ENCODE data around the gene UBQLNL. TPM values are rescaled to one million over a fixed set of nuclear protein-coding genes. Genes with fewer than 3 reads are reported as not detected.

UBQLNL gene, protein sequence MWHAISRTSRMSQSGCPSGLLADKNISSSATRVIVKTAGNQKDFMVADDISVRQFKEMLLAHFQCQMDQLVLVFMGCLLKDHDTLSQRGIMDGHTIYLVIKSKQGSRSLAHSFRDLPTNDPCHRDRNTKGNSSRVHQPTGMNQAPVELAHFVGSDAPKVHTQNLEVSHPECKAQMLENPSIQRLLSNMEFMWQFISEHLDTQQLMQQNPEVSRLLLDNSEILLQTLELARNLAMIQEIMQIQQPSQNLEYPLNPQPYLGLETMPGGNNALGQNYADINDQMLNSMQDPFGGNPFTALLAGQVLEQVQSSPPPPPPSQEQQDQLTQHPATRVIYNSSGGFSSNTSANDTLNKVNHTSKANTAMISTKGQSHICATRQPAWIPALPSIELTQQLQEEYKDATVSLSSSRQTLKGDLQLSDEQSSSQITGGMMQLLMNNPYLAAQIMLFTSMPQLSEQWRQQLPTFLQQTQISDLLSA
- 1.5 TPM for total RNA-seq

DNA sequence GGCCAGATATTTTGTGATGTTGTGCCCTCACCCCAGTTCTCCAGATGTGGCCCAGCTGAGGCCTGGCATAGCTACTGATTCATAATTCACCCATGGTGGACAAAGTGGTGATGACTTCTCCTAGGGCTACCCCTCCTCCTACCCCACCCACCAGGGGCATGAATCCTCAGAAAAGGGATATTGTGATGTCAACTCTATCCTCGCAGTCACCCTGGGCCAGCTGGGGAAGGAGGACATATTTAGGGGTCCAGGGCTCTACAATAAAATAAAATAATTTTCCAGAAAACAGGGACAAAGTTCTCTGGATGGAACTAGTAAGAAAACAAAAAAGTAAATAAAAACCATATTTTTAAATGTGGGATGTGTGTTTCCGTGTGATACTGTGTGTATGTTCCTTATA is at the start of gene UBQLNL:
UBQLNL (minus strand) TSS at position 101 of the 400 bp plus-strand sequence. CDS start 258 bp downstream, outside the sequence.
- intact Hi-C loops (cut with DNase I), result no loop called here
- DNase-seq (ENCODE audit: low spot score), result no peak
- no peak for ATAC-seq

DNA sequence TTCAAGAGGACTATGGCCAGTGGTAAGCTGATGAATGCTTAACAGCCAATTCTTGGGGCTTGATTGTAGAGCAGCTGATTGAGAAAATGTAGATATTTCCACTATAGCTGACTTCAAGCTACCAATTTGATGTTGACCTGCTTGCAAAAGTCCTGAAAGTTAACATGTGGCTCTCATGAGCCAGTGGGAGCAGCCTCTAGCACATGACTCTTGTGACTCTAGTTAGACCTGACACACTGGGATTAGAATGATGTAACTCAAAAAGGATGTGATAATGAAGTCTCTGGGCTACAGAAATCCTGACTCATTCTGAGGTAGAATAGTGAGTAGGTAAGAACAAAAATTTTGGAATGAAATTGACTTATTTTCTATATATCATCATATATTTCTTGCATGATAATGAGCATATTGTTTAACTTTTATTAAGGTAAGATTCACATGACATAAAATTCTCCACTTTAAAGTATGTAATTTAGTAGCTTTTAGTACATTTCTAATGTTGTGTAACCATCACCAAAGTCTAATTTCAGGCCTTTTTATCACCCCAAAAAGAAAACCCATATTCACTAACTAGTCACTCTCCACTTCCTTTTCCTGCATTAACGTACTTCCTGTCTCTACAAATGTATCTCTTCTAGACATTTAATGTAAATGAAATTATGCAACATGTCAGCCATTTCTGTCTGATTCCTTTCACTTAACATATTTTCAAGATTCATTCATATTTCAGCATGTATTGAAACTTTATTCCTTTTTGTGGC is 47.9 kb upstream of the UBQLNL start:
- ATAC-seq (no peak), DNase-seq (ENCODE audit: low spot score) (no peak)
- intact Hi-C loops (cut with DNase I), result no loop called here

DNA sequence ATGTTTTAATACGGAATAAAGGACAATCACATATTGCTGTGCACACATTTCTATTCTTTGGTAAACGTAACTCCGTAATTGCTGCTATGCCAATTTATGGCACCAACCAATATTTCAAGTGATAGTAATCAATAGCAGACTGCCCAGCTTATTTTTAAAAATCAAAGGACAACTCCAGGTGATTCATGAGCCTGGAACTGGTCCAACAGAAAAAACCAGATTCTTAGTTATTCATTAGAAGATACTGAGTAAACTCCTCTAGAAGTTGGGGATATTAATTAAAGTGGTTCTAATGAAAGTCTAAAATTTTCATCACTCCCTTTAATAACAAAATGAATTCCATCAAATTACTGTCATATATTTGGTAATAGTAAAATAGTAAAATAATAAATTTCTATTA is 41.3 kb upstream of the UBQLNL start:
- no peak for DNase-seq (ENCODE audit: low spot score)
- ATAC-seq, result no peak
- intact Hi-C loops (cut with DNase I), result no loop called here

DNA sequence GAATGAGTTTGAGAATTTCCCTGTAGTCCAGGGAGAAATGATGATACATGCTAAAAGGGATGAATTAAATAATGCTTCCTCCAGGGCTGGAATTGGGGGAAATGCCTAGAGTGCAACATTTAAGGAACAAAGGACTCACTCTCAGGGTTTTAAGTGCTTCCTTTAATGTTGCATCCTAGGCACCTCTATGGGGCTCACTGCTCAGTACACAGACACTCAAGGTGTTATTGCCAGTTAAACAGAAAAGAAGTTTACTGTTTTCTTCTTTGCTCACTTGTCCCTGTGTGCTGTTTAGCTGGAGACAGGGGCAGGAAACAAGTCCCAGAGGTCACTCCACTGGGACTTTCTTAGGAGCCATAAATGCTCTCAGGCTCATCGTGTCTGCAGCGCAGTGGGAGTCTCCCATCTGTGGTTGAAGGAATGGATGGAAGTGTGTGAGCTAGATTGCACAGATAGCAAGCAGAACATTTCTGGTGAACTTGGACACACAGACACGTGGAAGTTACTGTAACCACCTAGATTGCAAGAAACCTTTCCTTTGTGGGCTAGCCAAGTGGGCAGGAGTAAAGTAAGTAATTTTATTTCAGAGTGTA is 40.2 kb upstream of the UBQLNL start:
- DNase-seq (ENCODE audit: low spot score) (no peak), ATAC-seq (no peak)
- intact Hi-C loops (cut with DNase I), result no loop called here

DNA sequence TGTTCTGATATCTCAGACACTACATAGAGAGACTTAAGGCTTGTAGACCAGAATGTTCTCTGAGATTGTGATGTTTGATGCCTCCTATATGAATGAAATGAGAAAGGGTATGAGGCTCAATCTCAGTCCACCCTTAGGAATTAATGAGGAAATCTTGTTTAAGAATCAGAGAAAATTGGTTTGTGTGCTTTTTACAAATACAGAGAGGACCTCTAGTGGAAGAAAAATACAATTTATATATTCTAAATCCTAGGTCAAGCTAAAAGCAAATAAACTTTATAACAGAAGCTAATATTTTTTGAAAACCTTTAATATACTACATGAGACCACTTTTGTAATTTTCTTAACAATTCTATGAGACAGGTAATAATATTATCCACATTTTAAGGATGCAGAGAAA is 36.8 kb upstream of the UBQLNL start:
- intact Hi-C loops (cut with DNase I), result no loop called here
- ATAC-seq, result no peak
- no peak for DNase-seq (ENCODE audit: low spot score)

DNA sequence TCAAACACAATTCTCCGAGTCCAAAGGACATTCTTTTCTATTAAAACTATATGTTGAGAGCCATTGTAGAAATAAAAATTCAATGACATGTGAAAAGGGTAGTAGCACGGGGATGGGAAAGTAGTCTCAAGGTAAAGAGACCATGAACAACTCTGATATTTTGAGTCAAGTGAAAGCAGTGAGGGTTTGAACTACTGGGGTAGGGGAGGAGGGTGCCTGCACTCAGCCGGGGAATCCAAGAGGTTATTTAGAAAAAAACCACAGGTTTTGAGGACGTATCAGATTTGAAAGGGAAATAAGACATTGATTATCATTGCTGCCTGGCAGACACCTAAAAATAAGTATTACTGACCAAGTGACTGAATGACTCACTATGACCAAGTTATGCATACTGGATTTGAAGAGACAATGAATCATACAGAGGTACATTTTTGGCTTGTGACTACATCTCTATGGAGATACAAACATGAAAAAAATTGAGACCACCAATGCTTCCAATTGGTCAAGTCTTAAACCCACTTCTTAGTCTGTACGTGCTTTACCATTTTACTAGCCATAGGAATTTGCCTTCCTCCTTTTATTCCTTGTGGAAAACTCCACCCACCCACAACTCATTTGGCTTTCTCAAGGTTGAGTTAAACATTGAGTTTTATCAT is 34.1 kb upstream of the UBQLNL start:
- ATAC-seq, result no peak
- DNase-seq (ENCODE audit: low spot score), result no peak
- intact Hi-C loops (cut with DNase I), result no loop called here

DNA sequence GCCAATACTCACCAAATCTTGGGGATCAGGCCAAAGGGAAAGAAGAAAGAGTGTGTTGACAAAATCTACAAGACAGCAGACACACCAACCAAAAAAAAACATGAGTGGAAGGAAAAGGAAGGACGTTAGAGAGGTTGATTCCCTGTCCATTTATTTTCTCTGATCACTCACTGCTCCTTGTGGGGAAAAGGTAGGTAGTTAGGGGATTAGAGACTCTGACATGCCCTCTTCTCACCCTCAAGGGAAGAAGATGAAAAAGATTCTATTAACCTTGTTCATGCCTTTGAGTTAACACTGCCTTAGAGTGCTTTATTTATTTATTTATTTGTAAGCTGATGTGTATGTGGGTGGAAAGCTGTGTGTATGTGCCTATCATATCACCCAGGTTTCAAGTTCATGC is 31.9 kb upstream of the UBQLNL start, which contains the start of gene OR52H1:
OR52H1 (minus strand) TSS at position 101 of the 400 bp plus-strand sequence. CDS start 3,035 bp downstream, outside the sequence.
- intact Hi-C loops (cut with DNase I), result no loop called here
- DNase-seq (ENCODE audit: low spot score) (no peak), ATAC-seq (no peak)

DNA sequence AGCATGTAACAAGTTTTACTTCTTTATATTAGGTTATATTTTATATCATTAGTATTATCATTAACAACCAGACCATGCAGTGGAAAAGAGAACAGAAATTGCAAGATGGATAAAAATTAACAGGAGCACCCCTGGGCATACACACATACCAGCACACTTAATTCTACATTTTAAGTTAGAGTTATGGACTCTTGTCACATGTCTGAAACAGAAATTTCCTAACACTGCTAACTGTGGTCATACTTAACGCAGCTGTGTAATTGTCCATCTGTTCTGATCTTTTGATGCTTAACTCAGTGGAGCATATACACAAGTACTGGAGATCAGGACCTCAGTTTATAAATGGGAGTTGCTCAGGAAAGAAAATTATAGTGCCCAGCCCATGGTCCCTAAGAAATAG is 31.5 kb upstream of the UBQLNL start:
- DNase-seq (ENCODE audit: low spot score) (no peak), ATAC-seq (no peak)
- intact Hi-C loops (cut with DNase I), result no loop called here

DNA sequence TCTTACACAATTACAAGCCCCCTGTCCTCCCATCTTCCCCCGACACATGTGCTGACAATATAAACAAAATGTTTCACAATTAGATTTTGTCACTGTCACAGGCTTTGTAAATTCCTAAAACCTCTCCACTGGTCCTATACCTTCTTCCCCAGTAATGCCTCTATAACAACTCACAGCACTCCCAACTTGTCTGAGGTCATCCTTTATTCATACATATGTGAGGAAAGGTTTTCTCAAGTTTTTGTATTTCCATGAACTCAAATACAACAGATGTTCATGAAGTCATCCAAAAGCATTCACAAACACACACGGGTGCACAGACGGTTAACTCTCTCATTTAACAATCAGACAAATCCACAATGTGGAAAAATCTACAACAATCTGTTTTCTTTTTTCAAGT is 30.0 kb upstream of the UBQLNL start:
- ATAC-seq (no peak), DNase-seq (ENCODE audit: low spot score) (no peak)
- intact Hi-C loops (cut with DNase I), result no loop called here

DNA sequence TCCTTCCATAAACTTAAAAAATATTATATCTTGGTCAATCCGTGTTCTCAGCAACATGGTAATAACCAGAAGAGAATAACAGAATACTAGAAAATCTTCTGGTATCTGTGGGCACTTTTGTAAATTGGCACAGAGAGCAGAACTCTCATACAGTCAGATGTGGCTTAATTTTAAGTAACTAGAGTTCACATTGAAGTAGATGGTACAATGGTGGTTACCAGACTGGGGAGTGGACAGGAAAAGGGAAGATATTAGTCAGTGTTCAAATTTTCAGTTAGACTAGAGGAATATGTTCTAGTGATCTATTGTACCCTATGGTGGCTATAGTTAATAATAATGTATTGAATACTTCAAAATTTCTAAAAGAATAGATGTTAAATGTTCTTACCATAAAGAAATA is 24.9 kb upstream of the UBQLNL start:
- DNase-seq (ENCODE audit: low spot score), result no peak

DNA sequence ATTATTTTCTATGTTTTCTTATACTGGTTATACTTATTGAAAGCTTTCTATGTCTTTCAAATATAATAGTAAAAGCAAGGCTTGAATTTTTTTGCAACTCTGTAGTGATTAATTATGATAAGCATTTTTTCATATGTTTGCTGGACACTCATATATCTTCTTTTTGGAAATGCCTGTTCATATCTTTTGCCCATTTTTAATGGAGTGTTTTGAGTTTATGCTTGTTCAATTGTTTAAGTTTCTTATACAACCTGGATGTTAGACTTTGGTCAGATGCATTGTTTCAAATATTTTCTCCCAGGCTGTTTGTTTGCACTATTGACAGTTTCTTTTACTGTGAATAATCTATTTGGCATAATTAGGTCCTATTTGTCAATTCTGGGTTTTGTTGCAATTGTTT is 20.0 kb upstream of the UBQLNL start:
- ATAC-seq (no peak), DNase-seq (ENCODE audit: low spot score) (no peak)
- intact Hi-C loops (cut with DNase I), result no loop called here

More for the DNA sequence above, 24.9 kb upstream of the UBQLNL start:
- ATAC-seq, result no peak
- intact Hi-C loops (cut with DNase I), result no loop called here

DNA sequence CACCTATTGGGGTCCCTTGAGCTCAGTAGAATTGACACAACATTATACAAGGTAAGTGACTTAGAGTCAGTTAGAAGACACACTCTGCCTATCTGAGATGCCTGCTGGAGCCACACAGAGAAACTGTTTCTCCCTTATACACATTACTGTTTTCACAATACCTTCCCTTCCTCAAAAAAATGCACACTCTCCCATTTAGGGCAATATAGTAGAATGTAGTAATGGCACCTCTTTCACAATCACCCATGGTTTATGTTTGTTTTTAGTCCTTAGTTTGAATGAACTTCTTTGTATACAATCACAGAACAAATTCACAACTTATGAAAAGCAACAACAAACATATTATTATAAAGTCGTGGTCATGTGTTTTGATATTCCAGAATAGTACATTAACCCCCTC is 17.5 kb upstream of the UBQLNL start:
- DNase-seq (ENCODE audit: low spot score) (no peak), ATAC-seq (no peak)
- intact Hi-C loops (cut with DNase I), result no loop called here

DNA sequence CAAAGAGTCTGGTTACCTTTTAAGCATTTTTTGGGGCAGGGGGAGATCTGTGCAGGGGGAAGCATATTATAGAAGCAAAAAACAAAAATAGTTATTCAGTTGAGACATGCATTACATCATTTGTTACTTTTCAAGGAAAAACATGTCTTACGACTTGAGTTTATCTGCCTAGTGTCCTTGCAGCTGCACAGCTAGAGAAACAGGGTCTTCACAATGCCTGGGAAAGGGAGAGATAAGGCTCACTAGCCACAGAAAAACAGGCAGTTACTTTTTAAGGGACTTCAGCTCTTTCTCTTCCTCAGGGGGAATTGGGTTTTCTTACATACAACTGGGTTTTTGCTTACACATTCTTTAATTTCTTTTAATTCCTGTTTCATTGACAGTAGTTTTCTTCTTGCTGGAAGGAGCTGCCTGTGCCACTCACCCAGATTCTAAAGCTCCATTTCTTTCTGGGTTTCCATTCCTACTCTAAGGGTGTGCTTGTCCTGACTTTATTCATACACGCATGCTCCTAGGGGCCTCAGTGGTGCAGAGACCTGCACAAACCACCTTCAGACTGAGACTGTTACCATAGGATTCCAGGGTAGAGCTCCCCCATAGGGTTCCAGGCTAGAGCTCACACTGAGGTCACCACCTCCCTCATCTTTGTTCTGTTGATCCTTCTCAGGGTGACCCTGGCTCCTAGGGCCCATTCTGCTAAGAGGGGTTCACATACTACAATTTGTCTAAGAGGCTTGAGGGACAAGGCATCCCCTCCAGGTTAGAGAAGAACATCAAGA is 14.7 kb upstream of the UBQLNL start:
- ATAC-seq (no peak), DNase-seq (ENCODE audit: low spot score) (no peak)
- intact Hi-C loops (cut with DNase I), result no loop called here

DNA sequence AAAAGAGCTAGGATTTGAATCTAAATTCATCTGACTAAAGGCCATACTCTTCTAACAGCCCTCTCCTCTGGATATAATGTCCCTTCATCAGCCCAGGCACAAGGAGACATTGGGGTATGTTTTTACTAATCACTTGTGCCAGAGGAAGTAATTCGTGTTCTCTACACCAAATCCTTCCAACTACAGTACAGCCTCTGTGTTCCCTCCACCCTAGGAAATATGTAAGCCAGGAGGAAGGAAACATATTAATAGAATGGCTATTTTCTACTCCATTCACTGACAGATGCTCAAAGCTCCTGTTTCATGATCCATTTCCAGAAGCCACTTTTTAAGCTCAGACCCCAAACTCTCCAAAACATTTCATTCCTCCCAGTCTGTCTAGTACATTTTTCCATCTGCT is 12.0 kb upstream of the UBQLNL start:
- intact Hi-C loops (cut with DNase I), result no loop called here
- DNase-seq (ENCODE audit: low spot score), result no peak
- no peak for ATAC-seq

DNA sequence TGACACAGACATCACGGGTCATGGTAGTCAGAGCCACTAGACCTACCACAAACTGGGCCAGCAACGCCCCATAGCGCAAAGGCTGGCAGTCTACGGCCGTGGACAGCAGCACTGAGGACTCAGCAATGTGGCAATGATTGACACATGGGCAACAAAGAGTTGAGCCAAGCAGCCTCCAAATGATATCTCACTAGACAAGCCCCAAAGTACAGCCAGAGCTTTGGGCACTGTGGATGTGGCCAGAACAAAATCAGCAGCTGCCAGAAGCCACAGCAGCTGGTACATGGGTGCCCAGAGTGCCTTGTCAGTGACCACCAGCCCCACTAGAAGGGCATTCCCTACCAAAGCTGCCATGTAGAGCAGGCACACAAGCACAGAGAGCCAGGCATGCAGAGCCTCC is 11.2 kb upstream of the UBQLNL start:
- DNase-seq (ENCODE audit: low spot score) (no peak), ATAC-seq (no peak)
- intact Hi-C loops (cut with DNase I), result no loop called here

DNA sequence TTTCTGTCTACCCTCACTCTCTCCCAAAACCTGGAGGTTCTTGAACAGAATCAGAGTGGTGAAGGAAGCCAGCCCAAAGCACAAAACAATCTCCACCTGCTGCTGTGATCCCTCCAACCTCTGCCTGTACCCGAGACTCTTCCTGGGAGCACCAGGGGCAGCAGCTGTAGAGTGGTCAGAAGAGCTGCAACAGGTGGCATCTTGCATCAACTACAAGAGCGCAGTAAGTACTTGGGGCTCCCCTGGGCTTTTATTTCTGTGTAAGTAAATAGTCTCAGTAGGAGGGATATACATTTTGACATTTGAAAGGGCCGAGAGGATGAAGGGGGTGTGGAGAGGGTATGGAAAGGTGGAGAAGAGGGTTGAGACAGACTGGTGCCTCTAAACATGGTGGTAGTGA is 8.3 kb upstream of the UBQLNL start:
- intact Hi-C loops (cut with DNase I), result no loop called here
- DNase-seq (ENCODE audit: low spot score), result no peak
- ATAC-seq, result no peak

DNA sequence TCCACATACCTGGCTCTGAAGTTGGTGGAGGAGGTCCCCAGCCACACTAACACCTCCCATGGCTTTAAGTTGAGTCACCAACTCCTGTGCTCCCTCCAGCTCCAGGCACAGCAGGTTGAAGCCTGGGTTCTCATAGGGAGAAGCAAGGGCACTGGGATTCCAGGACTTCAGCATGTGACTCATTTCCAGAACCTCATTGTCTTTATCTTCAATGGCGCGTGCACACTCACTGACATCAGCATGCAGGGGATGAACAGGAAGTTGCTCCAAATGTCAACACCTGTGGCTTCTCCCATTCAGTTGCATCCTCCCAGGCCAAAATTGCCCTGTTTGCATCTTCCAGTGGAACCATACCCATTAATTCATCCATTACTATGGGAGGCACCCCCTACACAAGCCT is 5.8 kb upstream of the UBQLNL start:
- intact Hi-C loops (cut with DNase I), result no loop called here
- ATAC-seq (no peak), DNase-seq (ENCODE audit: low spot score) (no peak)

DNA sequence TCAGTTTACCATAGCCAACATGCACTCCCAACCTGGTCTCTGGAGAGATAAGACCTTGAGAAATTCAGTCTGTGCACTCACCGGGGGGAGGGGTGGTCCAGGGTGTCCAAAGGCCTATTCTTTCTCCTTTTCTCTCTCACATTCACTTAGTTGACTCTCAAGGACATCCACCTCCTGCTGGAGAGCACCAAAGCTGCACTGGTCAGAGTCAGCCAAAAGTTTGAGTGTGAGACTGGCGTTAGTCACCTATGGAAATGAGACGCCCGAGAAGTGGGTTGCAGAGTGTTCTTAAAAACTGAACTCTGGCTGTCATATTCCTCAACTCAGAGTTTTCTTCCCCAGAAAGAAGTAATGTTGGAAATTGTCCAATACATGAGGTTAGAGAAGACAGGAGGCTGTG is 5.0 kb upstream of the UBQLNL start:
- no peak for ATAC-seq
- DNase-seq (ENCODE audit: low spot score), result no peak

DNA sequence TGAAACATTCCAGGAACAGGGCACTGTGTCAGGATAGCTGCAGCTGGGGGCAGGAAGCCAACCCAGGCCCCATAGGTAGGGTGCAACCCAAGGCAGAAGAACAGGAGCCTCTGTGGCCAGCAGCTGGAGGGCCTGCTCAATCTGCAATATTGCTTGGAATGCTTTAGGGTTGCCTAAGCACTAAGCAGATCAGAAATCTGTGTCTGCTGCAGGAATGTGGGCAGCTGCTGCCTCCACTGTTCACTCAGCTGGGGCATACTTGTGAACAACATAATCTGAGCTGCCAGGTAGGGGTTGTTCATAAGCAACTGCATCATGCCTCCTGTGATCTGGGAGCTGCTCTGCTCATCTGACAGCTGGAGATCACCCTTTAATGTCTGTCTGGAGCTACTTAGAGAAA is 1.7 kb downstream of the UBQLNL start:
- ATAC-seq (peak; percentile 20), DNase-seq (ENCODE audit: low spot score) (no peak)
- intact Hi-C loops (cut with DNase I), result no loop called here

More for the DNA sequence above, 5.0 kb upstream of the UBQLNL start:
- intact Hi-C loops (cut with DNase I), result no loop called here
